Fibroblast of villous mesenchyme (primary cell): ENCODE results near the gene PRKG1. TPM values are rescaled to one million over a fixed set of nuclear protein-coding genes. Genes with fewer than 3 reads are reported as not detected.

ENCODE experiments used
- DNase-seq: peaks from one replicate; pipeline ENCODE4 v3.0.0-alpha.2; 2010; ENCODE audit warnings: low read depth
- H3K4me3 ChIP-seq: 2 replicates; pipeline ENCODE4 v1.5.1; 2011; ENCODE audit warnings: low read depth, mild to moderate bottlenecking, low read length
- total RNA-seq: library from RNA; depleted of rRNA; stranded (reverse); fragments of >200 nt; gene quantifications from 2 replicates; pipeline ENCODE4 v1.2.3, GENCODE V29; 2012
- TF ChIP-seq, protein P1 (sequence below): IDR thresholded peaks from 2 replicates; pipeline ENCODE4 v1.5.1; 2012; ENCODE audit warnings: low read depth, mild to moderate bottlenecking, low read length; ENCODE audit not compliant: insufficient read depth

The PRKG1 gene
- total RNA-seq, 1 donor, result 19.0 TPM

DNA sequence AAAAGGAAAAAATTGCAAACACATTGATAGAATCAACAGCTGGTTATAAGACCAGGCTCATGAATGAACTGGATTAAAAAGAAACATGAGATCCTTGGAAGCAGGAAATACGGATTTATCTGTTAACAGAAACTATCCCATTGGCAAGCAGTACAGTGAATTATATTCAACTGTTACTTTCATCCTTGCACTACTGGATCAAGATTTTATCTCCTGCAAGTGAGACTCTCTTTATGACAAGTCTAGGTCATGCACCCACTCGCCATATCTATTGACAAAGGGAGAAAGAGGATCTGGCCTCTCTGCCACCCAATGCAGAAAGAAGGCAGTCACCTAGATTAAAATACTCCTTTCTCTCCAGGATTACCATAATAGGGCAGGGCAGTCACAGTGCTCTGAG, 583.7 kb downstream of the PRKG1 start:
- TF ChIP-seq, protein P1, sequence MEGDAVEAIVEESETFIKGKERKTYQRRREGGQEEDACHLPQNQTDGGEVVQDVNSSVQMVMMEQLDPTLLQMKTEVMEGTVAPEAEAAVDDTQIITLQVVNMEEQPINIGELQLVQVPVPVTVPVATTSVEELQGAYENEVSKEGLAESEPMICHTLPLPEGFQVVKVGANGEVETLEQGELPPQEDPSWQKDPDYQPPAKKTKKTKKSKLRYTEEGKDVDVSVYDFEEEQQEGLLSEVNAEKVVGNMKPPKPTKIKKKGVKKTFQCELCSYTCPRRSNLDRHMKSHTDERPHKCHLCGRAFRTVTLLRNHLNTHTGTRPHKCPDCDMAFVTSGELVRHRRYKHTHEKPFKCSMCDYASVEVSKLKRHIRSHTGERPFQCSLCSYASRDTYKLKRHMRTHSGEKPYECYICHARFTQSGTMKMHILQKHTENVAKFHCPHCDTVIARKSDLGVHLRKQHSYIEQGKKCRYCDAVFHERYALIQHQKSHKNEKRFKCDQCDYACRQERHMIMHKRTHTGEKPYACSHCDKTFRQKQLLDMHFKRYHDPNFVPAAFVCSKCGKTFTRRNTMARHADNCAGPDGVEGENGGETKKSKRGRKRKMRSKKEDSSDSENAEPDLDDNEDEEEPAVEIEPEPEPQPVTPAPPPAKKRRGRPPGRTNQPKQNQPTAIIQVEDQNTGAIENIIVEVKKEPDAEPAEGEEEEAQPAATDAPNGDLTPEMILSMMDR, result no peak
- H3K4me3 ChIP-seq, result no peak overlapping the region
- no peak for DNase-seq

DNA sequence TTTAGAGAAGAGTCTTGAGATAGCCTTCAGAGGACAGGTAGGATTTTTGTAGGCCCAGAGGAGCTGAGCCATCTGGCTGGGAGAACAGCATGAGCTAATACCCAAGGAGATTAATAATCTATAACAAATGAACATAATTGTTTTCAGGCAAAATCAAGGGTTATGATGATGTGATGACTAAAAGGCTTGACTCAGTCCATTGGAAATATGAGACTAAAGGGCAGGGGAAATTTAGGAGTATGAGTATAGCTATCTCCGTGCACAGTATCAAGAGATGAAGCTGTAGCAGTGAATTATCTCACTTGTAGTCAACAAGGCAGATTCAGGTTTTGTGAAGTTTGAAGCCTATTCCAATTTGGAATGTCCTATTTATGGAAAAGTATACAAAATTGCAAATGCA, 585.1 kb downstream of the PRKG1 start:
- no peak overlapping the region for H3K4me3 ChIP-seq
- no peak for DNase-seq
- TF ChIP-seq, protein P1, result no peak

DNA sequence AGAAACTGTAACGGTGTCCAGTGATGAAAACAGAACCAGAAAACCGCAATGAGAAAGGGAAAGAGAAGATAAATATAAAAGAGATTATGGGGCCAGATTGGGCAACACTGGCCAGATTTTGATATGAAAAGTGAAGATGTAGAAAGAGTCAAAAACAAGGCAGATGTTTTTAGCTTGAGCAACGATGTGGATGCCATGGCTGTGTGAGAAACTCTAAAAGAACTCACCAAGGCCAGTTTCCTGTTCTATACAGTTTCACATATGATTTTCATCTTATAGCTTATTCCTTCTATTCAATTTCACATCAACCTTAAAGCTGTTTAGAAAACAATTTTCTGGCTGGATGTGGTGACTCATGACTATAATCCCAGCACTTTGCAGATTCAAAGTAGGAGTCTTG, 588.8 kb downstream of the PRKG1 start:
- DNase-seq, result no peak
- TF ChIP-seq, protein P1, result no peak
- H3K4me3 ChIP-seq, result no peak overlapping the region

DNA sequence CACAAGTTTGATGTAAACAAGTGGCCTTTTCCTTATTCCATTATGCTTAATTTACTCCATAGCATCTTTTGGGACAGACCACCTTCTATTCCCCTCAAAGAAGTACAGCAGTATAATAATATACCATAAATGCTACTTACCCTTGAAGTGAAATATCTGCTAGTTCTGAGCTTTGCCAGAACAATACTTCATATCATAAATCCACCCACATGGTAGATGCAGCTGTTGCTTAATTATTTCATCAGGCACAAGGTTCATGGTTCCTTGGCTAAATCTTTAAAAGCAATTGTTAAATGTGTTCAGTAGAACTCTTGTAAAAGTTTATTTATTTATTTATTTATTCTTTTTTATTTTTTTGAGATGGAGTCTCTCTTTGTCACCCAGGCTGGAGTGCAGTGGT, 592.2 kb downstream of the PRKG1 start:
- H3K4me3 ChIP-seq, result no peak overlapping the region
- TF ChIP-seq, protein P1, result no peak
- DNase-seq, result no peak

DNA sequence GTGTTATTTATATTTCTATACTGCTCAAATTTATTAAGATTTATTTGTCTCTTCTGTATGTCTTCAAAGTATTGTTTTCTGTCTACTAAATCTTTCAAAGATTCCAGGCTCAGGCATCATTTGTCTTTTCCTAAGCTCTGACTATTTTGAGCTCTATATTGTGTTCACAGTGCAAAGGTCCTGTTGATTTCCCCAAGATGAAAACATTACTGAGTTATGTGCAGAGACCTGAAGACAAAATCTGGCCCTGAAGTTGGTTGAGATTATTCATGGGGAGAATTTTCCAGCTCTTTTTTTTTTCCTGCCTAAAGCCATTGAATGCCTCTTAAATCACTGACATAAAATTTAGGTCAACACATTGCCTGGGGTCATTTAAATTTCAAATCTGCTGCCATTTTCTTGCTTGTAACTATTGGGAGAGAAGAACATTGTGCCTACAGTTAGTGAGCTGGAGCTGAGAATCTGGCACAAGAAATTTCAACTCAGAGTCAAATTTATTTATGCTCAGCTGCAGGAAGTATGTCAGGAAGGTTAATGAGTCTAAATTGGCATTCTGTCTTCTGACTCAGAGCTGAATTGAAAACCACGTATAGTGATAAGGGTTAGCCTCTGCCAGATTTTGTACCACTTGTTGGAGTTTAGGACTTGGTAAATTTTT, 593.5 kb downstream of the PRKG1 start:
- TF ChIP-seq, protein P1, result no peak
- no peak for DNase-seq
- no peak overlapping the region for H3K4me3 ChIP-seq

- TF ChIP-seq, protein P1, result no peak
- H3K4me3 ChIP-seq, result no peak overlapping the region
- no peak for DNase-seq
These were observed 594.0 kb downstream of the PRKG1 start for GRCh38 chr10:51668336-51668689.

- DNase-seq, result no peak
- TF ChIP-seq, protein P1, result no peak
- no peak overlapping the region for H3K4me3 ChIP-seq
These were observed 594.8 kb downstream of the PRKG1 start for GRCh38 chr10:51669041-51669440.
